Smooth muscle cell (in vitro differentiated cells): ENCODE measurements around the gene LY6G6C. TPM values are rescaled to one million over a fixed set of nuclear protein-coding genes. Genes with fewer than 3 reads are reported as not detected.

Experiments used
- DNase-seq: peaks from one replicate; lab custom pipeline; 2025; ENCODE audit not compliant: unreplicated experiment; lab: John Stamatoyannopoulos, UW
- H2AFZ ChIP-seq: fragments of 200-600 bp; sonication (generic); 2 replicates; pipeline ENCODE4 v1.6.0; 2016; ENCODE audit warnings: antibody characterized with exemption, low read depth, mild to moderate bottlenecking
- H3F3A ChIP-seq: fragments of 200-600 bp; sonication (generic); 2 replicates; pipeline ENCODE4 v1.6.0; 2017; ENCODE audit warnings: antibody characterized with exemption, low read depth
- H3K27ac ChIP-seq: fragments of 200-600 bp; sonication (generic); 2 replicates; pipeline ENCODE4 v1.5.1; 2016; ENCODE audit warnings: low read depth, mild to moderate bottlenecking
- H3K27me3 ChIP-seq: fragments of 200-600 bp; sonication (generic); 2 replicates; pipeline ENCODE4 v1.6.1; 2016; ENCODE audit warnings: low read depth, mild to moderate bottlenecking
- H3K36me3 ChIP-seq: fragments of 200-600 bp; sonication (generic); 2 replicates; pipeline ENCODE4 v1.5.1; 2016; ENCODE audit warnings: low read depth
- H3K4me1 ChIP-seq: fragments of 200-600 bp; sonication (generic); 2 replicates; pipeline ENCODE4 v1.5.1; 2016; ENCODE audit warnings: low read depth
- H3K4me2 ChIP-seq: fragments of 200-600 bp; sonication (generic); 2 replicates; pipeline ENCODE4 v1.6.0; 2016; ENCODE audit warnings: mild to moderate bottlenecking
- H3K4me3 ChIP-seq: fragments of 200-600 bp; sonication (generic); 2 replicates; pipeline ENCODE4 v1.5.1; 2016; ENCODE audit warnings: mild to moderate bottlenecking
- H3K79me2 ChIP-seq: fragments of 200-600 bp; sonication (generic); 2 replicates; pipeline ENCODE4 v1.6.0; 2016; ENCODE audit warnings: low read depth, mild to moderate bottlenecking
- H3K9ac ChIP-seq: fragments of 200-600 bp; sonication (generic); 2 replicates; pipeline ENCODE4 v1.6.0; 2016; ENCODE audit warnings: low read depth
- H3K9me3 ChIP-seq: fragments of 200-600 bp; sonication (generic); replicated peaks from 2 replicates; pipeline ENCODE4 v1.5.1; 2016; ENCODE audit warnings: low read depth
- H4K20me1 ChIP-seq: fragments of 200-600 bp; sonication (generic); 2 replicates; pipeline ENCODE4 v1.6.0; 2016; ENCODE audit warnings: low read depth
- CTCF ChIP-seq: fragments of 200-600 bp; sonication (generic); IDR thresholded peaks from 2 replicates; pipeline ENCODE4 v1.5.1; 2017; ENCODE audit warnings: borderline replicate concordance, mild to moderate bottlenecking, antibody characterized with exemption; ENCODE audit not compliant: insufficient read depth, poor library complexity, severe bottlenecking
- WGBS: methylation state at CpG from one replicate; pipeline ENCODE4 v1.1.7; 2016; ENCODE audit warnings: low lambda C conversion rate; 5-methylcytosine and 5-hydroxymethylcytosine counted together
- polyA plus RNA-seq: library from polyadenylated mRNA; unstranded; fragments of >200 nt; fragmentation: Nextera tagmentation; extraction: Ambion mirVana; gene quantifications from 2 replicates; pipeline ENCODE4 v1.2.1, GENCODE V29; 2016
- total RNA-seq: library from RNA; depleted of rRNA; stranded (reverse); fragments of >200 nt; gene quantifications from 2 replicates; pipeline ENCODE4 v1.2.3, GENCODE V29; 2014

Gene LY6G6C
- total and polyA plus RNA-seq, 2 experiments from 2014 or later, result 3.8 to 3.9 TPM

- H3F3A ChIP-seq, result no peaks in the 10 kb centered on the region
- TF ChIP-seq CTCF, result no peak
- peaks cover 5% of the 10 kb centered on the region for H3K4me1 ChIP-seq
- no peaks in the 10 kb centered on the region for H4K20me1 ChIP-seq
- DNase-seq, result no peak
- no peaks in the 10 kb centered on the region for H3K36me3 ChIP-seq
- H3K9ac ChIP-seq, result no peak overlapping the region
- H2AFZ ChIP-seq, result no peak overlapping the region
- H3K79me2 ChIP-seq, result no peaks in the 10 kb centered on the region
- H3K27me3 ChIP-seq, result no peaks in the 10 kb centered on the region
- 93% methylated on average over 7 of the region's 8 CpGs for WGBS
- no peak overlapping the region for H3K4me3 ChIP-seq
- H3K9me3 ChIP-seq, result no peaks in the 10 kb centered on the region
- no peak overlapping the region for H3K4me2 ChIP-seq
- no peak overlapping the region for H3K27ac ChIP-seq
Measured at GRCh38 chr6:31687321-31687720, 34.2 kb downstream of the LY6G6C start.

GRCh38 chr6:31686483-31686882 is 35.1 kb downstream of the LY6G6C start:
- H3K27ac ChIP-seq, result no peak overlapping the region
- H3K4me1 ChIP-seq, result peaks cover 9% of the 10 kb centered on the region
- H2AFZ ChIP-seq, result no peak overlapping the region
- DNase-seq, result no peak
- H4K20me1 ChIP-seq, result no peaks in the 10 kb centered on the region
- H3K4me2 ChIP-seq, result no peak overlapping the region
- H3K27me3 ChIP-seq, result no peaks in the 10 kb centered on the region
- no peaks in the 10 kb centered on the region for H3K79me2 ChIP-seq
- H3K36me3 ChIP-seq, result no peaks in the 10 kb centered on the region
- WGBS, result 98% methylated on average over 5 of the region's 5 CpGs
- TF ChIP-seq CTCF, result no peak
- no peaks in the 10 kb centered on the region for H3K9me3 ChIP-seq
- no peaks in the 10 kb centered on the region for H3F3A ChIP-seq
- no peak overlapping the region for H3K4me3 ChIP-seq
- H3K9ac ChIP-seq, result no peak overlapping the region

GRCh38 chr6:31683591-31683990 is 38.0 kb downstream of the LY6G6C start:
- H3K4me3 ChIP-seq, result peak overlapping the region; percentile 38
- no peak for DNase-seq
- no peaks in the 10 kb centered on the region for H3K36me3 ChIP-seq
- WGBS, result 77% methylated on average over 13 of the region's 13 CpGs
- H3K27ac ChIP-seq, result no peak overlapping the region
- peaks cover 14% of the 10 kb centered on the region for H3K4me1 ChIP-seq
- no peaks in the 10 kb centered on the region for H4K20me1 ChIP-seq
- H3K27me3 ChIP-seq, result no peaks in the 10 kb centered on the region
- H2AFZ ChIP-seq, result no peak overlapping the region
- no peak overlapping the region for H3K9ac ChIP-seq
- peak overlapping the region; percentile 83 for H3K4me2 ChIP-seq
- no peaks in the 10 kb centered on the region for H3K9me3 ChIP-seq
- H3K79me2 ChIP-seq, result no peaks in the 10 kb centered on the region
- no peak for TF ChIP-seq CTCF
- H3F3A ChIP-seq, result no peaks in the 10 kb centered on the region

GRCh38 chr6:31681135-31681671 is 40.3 kb downstream of the LY6G6C start:
- Histone ChIP-seq H3K4me2 (peak overlapping the region; percentile 100), H3K79me2 (no peaks in the 10 kb centered on the region), H3K4me3 (peak overlapping the region; percentile 60), H2AFZ (peak overlapping the region; percentile 70), H3K9me3 (no peaks in the 10 kb centered on the region), H4K20me1 (no peaks in the 10 kb centered on the region), H3F3A (no peaks in the 10 kb centered on the region), H3K36me3 (no peaks in the 10 kb centered on the region), H3K27me3 (no peaks in the 10 kb centered on the region), H3K27ac (no peak overlapping the region), H3K9ac (peak overlapping the region; percentile 28), H3K4me1 (peaks cover 14% of the 10 kb centered on the region)
- no peak for DNase-seq
- WGBS, result 2% methylated on average over 40 of the region's 40 CpGs
- no peak for TF ChIP-seq CTCF
